Right lobe of liver (tissue), 6 donors: ENCODE results near the gene IGF2. TPM values are rescaled to one million over a fixed set of nuclear protein-coding genes. Genes with fewer than 3 reads are reported as not detected.

Experiments
- ATAC-seq, 4 donors: fragments of 200-7000 bp; cut with Tn5 transposase; one replicate each; pipeline ENCODE4 v1.9.1; 2020; ENCODE audit warnings: mild to moderate bottlenecking in 4 of 4, moderate library complexity in 4 of 4
- DNase-seq, 3 donors: peaks; one replicate each; pipeline ENCODE4 v3.0.0-alpha.2; 2020
- H3K27ac ChIP-seq, 3 donors: fragments of 200-600 bp; one replicate each; pipeline ENCODE4 v1.8.0; 2022
- H3K27me3 ChIP-seq, 2 donors: fragments of 200-600 bp; one replicate each; pipeline ENCODE4 v1.8.0; 2022
- H3K36me3 ChIP-seq, 4 donors: fragments of 200-600 bp; sonication (generic) in 1 of 4; one replicate each; pipeline versions ENCODE4 v1.5.1 to v1.8.0; 2017 to 2022; ENCODE audit warnings: control low read depth in 1 of 4
- H3K4me1 ChIP-seq, 4 donors: fragments of 200-600 bp; sonication (generic) in 1 of 4; one replicate each; pipeline versions ENCODE4 v1.5.1 to v1.8.0; 2017 to 2022; ENCODE audit warnings: control low read depth in 1 of 4
- H3K4me3 ChIP-seq, 3 donors: fragments of 200-600 bp; one replicate each; pipeline ENCODE4 v1.8.0; 2022
- H3K9me3 ChIP-seq, 4 donors: fragments of 200-600 bp; sonication (generic) in 1 of 4; one replicate each; pipeline versions ENCODE4 v1.5.1 to v1.8.0; 2017 to 2022; ENCODE audit warnings: control low read depth in 1 of 4
- POLR2A ChIP-seq: fragments of 450-650 bp; IDR thresholded peaks from one replicate; pipeline ENCODE4 v1.6.1; 2017; ENCODE audit warnings: antibody characterized with exemption, mild to moderate bottlenecking
- WGBS: methylation state at CpG from one replicate; pipeline ENCODE4 v1.1.6; 2018; ENCODE audit warnings: low coverage, low lambda C conversion rate; ENCODE audit not compliant: insufficient coverage; ENCODE audit errors: missing lambda C conversion rate; 5-methylcytosine and 5-hydroxymethylcytosine counted together
- intact Hi-C, 2 donors: fragments of 100-400 bp; cut with DNase I; formaldehyde crosslinking; loops; one replicate each; pipeline versions ENCODE4 v1.11.2 to v1.14.1; 2022
- total RNA-seq, 6 experiments: library from RNA; depleted of rRNA in 2 of 6; stranded (reverse); fragments of >200 nt in 2 of 6; fragmentation: NEBNext Ultra II Directional in 3 of 6; extraction: Animal tissue kit (Norgen Biotek cat#: 25700) in 3 of 6; gene quantifications; one replicate each; pipeline versions ENCODE4 v1.1.0 to v1.2.4, GENCODE V29; 2016 to 2023
- TF ChIP-seq, protein P1 (sequence below), 4 donors: fragments of 200-600 bp in 3 of 4; fragments of 450-650 bp in 1 of 4; IDR thresholded peaks; one replicate each; pipeline versions ENCODE4 v1.5.1 to v1.8.0; 2016 to 2022; ENCODE audit warnings: antibody characterized with exemption in 4 of 4, mild to moderate bottlenecking in 2 of 4
- donor health status: DM: no; HTN: yes; CAD: no.
- donor health status: DM: no; HTN: no; CAD: no.
- donor health status: DM: no; HTN: no; CAD: no.
- donor health status: DM: no; HTN: yes; CAD: no.
- donor health status: DM: no; HTN: yes; CAD: no.

IGF2 gene
- total RNA-seq, 6 experiments from 2014 or later: 86.6 to 289 (median 177) TPM

DNA sequence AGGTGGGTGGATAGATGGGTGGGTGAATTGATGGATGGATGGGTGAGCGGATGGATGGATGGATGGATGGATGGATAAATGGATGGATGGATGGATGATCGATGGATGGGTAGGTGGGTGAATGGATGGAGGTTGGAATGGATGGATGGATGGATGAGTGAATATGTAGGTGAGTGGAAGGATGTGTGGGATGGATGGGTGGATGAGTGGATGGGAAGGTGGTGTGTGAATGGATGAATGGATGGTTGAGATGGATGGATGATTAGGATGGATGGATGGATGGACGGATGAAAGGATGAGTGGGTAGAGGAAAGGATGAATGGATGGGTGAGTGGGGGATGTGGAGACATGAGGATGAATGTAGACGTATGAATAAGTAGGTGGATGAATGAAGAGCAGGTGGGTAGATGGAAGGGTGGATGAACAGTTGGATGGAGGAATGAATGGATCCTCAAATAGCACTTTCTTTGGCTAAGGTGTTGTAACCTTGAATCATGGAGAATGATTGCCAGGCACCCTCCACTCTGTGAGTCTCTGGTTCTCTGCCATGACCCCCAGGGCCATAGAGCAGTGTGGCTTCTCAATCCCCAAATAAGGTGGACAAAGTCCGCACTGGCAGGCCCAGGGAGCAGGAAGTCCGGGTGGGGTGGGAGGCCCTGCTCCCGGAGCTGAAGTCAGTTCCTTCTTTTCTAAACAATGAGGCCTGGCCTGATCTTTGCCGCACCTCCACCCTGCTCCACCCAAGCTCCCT, 36.9 kb downstream of the IGF2 start:
- peaks cover 0 to 4% (median 0%) of the 10 kb centered on the region in 4 donors for H3K4me1 ChIP-seq
- TF ChIP-seq POLR2A: no peak
- TF ChIP-seq, protein P1, sequence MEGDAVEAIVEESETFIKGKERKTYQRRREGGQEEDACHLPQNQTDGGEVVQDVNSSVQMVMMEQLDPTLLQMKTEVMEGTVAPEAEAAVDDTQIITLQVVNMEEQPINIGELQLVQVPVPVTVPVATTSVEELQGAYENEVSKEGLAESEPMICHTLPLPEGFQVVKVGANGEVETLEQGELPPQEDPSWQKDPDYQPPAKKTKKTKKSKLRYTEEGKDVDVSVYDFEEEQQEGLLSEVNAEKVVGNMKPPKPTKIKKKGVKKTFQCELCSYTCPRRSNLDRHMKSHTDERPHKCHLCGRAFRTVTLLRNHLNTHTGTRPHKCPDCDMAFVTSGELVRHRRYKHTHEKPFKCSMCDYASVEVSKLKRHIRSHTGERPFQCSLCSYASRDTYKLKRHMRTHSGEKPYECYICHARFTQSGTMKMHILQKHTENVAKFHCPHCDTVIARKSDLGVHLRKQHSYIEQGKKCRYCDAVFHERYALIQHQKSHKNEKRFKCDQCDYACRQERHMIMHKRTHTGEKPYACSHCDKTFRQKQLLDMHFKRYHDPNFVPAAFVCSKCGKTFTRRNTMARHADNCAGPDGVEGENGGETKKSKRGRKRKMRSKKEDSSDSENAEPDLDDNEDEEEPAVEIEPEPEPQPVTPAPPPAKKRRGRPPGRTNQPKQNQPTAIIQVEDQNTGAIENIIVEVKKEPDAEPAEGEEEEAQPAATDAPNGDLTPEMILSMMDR (IDR thresholded peaks at IDR 0.05): no peak
- no peak overlapping the region for H3K27ac ChIP-seq
- intact Hi-C loops: no loop called here
- ATAC-seq: peak in 2 of 4 donors; percentile 4 to 11
- no peak overlapping the region for H3K4me3 ChIP-seq
- H3K9me3 ChIP-seq: no peaks in the 10 kb centered on the region
- peak in 1 of 3 donors; percentile 21 for DNase-seq
- no peaks in the 10 kb centered on the region for H3K27me3 ChIP-seq
- WGBS: 72% methylated on average over 4 of the region's 8 CpGs
- H3K36me3 ChIP-seq: no peaks in the 10 kb centered on the region

DNA sequence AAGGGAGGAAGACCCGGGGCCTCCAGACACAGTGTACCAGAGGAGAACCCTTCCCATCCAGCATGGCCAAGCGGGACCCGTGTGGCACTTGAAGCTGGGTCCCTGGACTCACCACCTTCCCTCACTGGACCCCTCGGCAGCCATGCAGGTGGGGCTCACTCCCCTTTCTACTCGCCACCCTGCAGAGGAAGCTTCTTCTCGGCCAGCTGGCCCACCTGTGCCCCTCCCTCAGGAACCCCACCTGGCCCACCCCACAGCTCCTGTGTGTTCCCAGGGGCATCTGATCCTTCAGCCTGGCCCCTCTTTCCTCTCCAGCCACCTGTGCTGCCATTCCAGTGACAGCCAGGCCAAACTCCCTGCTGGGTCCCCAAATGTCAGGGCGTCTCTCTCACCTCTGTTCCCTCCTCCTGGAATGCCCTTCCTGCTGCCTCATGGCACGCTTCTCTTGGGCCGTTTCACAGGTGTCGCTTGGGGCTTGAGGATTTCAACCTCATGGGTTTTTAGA, 38.0 kb downstream of the IGF2 start:
- no peak for ATAC-seq
- Histone ChIP-seq H3K9me3 (no peaks in the 10 kb centered on the region), H3K36me3 (no peaks in the 10 kb centered on the region), H3K27me3 (no peaks in the 10 kb centered on the region), H3K4me1 (peaks cover 0 to 8% (median 0%) of the 10 kb centered on the region in 4 donors), H3K4me3 (no peak overlapping the region), H3K27ac (no peak overlapping the region)
- 79% methylated on average over 4 of the region's 10 CpGs for WGBS
- DNase-seq: peak in 1 of 3 donors; percentile 28
- intact Hi-C loops: no loop called here
- no peak for TF ChIP-seq POLR2A
- TF ChIP-seq, protein P1 (IDR thresholded peaks at IDR 0.05): no peak

DNA sequence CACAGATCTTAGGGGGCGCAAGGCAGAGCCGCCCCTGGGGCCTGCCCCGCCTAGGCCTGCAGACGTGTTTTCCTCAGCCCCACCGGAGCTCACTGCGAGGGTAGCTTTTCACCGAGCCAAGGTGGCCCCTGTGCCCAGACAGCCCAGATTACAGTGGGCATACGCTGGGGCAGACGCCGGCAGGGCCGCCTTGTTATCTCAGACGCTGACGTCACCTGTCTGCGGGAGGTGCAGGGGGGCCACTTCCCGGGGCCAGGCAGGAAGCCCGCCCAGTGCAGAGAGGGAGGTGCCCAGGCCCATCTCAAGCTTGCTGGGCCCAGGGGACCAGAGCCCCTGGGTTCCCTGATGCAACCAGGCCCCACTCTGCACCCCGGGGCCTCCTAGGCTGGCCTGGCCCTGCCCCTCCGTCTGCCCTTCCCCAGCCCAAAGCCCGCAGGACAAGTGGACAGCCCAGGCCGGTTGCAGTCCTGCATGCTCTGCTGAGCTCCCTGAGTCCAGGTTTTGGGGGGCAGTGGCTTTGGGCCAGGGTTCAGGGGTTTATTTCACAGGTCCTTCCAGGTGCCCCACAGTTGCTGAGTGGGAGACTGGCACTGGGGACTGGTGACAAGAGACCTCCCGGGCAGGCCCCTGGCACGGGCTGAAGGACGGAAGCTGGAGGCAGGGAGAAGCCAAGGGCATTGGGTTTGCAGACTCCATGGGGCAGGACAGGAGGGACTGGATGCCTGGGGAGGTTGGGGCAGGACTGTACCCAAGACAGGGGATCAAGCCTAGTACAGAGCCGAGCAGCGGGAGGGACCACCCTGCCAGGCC, 38.6 kb downstream of the IGF2 start:
- H3K9me3 ChIP-seq: no peaks in the 10 kb centered on the region
- intact Hi-C loops: no loop called here
- H3K4me1 ChIP-seq: peaks cover 0 to 8% (median 0%) of the 10 kb centered on the region in 4 donors
- ATAC-seq (peak; percentile 24 to 47 (median 34)), DNase-seq (peak in 2 of 3 donors; percentile 57 to 60)
- H3K4me3 ChIP-seq: no peak overlapping the region
- H3K36me3 ChIP-seq: no peaks in the 10 kb centered on the region
- TF ChIP-seq POLR2A: no peak
- TF ChIP-seq, protein P1 (IDR thresholded peaks at IDR 0.05): no peak
- WGBS: 0% methylated on average over 1 of the region's 25 CpGs
- no peaks in the 10 kb centered on the region for H3K27me3 ChIP-seq
- H3K27ac ChIP-seq: no peak overlapping the region

DNA sequence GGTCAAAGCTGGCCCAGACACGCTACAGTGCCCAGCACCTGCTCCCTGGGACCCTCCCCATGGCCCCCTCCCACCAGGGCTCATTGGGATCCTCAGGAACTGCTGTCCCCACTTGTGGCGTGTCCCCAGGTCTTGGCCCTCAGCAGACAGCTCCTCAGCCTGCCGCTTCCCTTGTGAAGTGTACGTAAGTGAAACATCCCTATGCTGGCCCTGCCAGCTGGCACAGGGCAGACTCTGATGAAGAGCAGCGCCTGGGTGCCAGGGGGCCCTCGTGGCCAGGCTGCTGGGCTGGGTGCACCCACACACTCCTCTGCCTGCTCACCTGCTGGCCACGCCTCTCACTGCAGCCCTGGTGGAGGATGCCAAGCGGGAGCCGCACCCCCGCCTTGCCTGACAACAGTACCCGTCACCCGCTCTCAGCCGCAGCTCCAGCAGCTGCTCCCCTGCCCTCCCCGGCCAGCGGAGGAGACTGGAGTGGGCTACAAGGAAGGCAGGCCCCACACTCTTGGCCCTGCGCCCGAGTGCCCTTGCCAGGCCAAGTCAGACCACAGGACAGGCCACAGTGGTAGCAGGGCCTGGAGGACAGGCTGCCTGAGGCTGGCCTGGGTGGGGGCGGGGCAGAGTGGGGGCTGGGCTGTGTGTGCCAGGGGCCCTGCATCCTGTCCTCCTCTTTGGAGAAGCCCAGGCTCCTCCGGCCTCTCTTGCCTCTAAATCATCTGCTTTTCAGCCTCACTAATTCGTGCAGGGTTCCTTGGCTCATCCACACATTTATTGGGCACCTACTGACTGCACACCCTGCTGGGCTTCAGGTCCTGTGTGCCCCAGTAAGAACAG, 39.5 kb downstream of the IGF2 start:
- Histone ChIP-seq H3K4me1 (peaks cover 0 to 8% (median 0%) of the 10 kb centered on the region in 4 donors), H3K27ac (no peak overlapping the region), H3K36me3 (no peaks in the 10 kb centered on the region), H3K4me3 (no peak overlapping the region), H3K9me3 (no peaks in the 10 kb centered on the region), H3K27me3 (no peaks in the 10 kb centered on the region)
- peak in 2 of 3 donors; percentile 27 to 62 for DNase-seq
- no peak for TF ChIP-seq POLR2A
- TF ChIP-seq, protein P1 (IDR thresholded peaks at IDR 0.05): no peak
- intact Hi-C loops: no loop called here
- peak in 2 of 4 donors; percentile 2 to 9 for ATAC-seq
- 80% methylated on average over 1 of the region's 20 CpGs for WGBS
